Nephron (organoid): ENCODE results near the gene EWSR1.
"Not testable (repeated sequence)": the region's sequence is repeated elsewhere in the genome, so short reads cannot be mapped to it uniquely, and the experiment has no call there.

Experiments used
- H3K27ac Mint-ChIP-seq, 3 experiments: 2 replicates each; pipeline ENCODE4 v1.8.0; 2020; ENCODE audit warnings: mixed read lengths in 3 of 3, mild to moderate bottlenecking in 2 of 3, moderate library complexity in 1 of 3
- H3K27me3 Mint-ChIP-seq: 2 replicates; pipeline ENCODE4 v1.8.0; 2021; ENCODE audit warnings: low read depth, mild to moderate bottlenecking, moderate library complexity, mixed read lengths
- H3K36me3 Mint-ChIP-seq: 2 replicates; pipeline ENCODE4 v1.8.0; 2020; ENCODE audit warnings: low read depth, mixed read lengths
- H3K4me1 Mint-ChIP-seq: 2 replicates; pipeline ENCODE4 v1.8.0; 2020; ENCODE audit warnings: mixed read lengths
- H3K4me3 Mint-ChIP-seq, 3 experiments: 2 replicates each; pipeline ENCODE4 v1.8.0; 2020; ENCODE audit warnings: mild to moderate bottlenecking in 3 of 3, mixed read lengths in 3 of 3, moderate library complexity in 2 of 3
- H3K9me3 Mint-ChIP-seq: 2 replicates; pipeline ENCODE4 v1.8.0; 2020; ENCODE audit warnings: mixed read lengths
- CTCF ChIP-seq, 3 experiments: fragments of 200-600 bp; sonication (generic); IDR thresholded peaks; one replicate each; pipeline ENCODE4 v1.5.0; 2021; ENCODE audit warnings: antibody characterized with exemption in 3 of 3; ENCODE audit not compliant: unreplicated experiment in 3 of 3

The EWSR1 gene

GRCh38 chr22:29233277-29233877 lies 34.7 kb upstream of the EWSR1 start:
- Mint-ChIP-seq H3K4me3 (no peak overlapping the region), H3K36me3 (peaks cover 20% of the 10 kb centered on the region), H3K27me3 (peaks cover 4% of the 10 kb centered on the region), H3K9me3 (peaks cover 12% of the 10 kb centered on the region), H3K4me1 (no peaks in the 10 kb centered on the region), H3K27ac (no peak overlapping the region)
- TF ChIP-seq CTCF (IDR thresholded peaks at IDR 0.05; ENCODE audit: unreplicated experiment in 3 of 3), result no peak

- H3K27me3 Mint-ChIP-seq, H3K4me1 Mint-ChIP-seq, H3K4me3 Mint-ChIP-seq: not testable (repeated sequence)
- Mint-ChIP-seq H3K36me3 (peaks cover 64% of the 10 kb centered on the region), H3K27ac (peak overlapping the region; percentile 17 to 91 (median 50)), H3K9me3 (peaks cover 44% of the 10 kb centered on the region)
These were observed 27.6 kb upstream of the EWSR1 start for GRCh38 chr22:29240481-29240880.

- H3K27ac Mint-ChIP-seq, result no peak overlapping the region
- TF ChIP-seq CTCF (IDR thresholded peaks at IDR 0.05; ENCODE audit: unreplicated experiment in 3 of 3), result no peak
- peaks cover 58% of the 10 kb centered on the region for H3K36me3 Mint-ChIP-seq
- peaks cover 41% of the 10 kb centered on the region for H3K9me3 Mint-ChIP-seq
- H3K27me3 Mint-ChIP-seq, result peaks cover 5% of the 10 kb centered on the region
- H3K4me3 Mint-ChIP-seq, result no peak overlapping the region
- H3K4me1 Mint-ChIP-seq, result peaks cover 4% of the 10 kb centered on the region
These were observed 24.1 kb upstream of the EWSR1 start for GRCh38 chr22:29243874-29244446.

GRCh38 chr22:29244785-29245625 lies 23.1 kb upstream of the EWSR1 start:
- peak overlapping the region in 1 of 3 experiments; percentile 21 for H3K27ac Mint-ChIP-seq
- H3K9me3 Mint-ChIP-seq, result peaks cover 35% of the 10 kb centered on the region
- TF ChIP-seq CTCF (IDR thresholded peaks at IDR 0.05; ENCODE audit: unreplicated experiment in 3 of 3), result no peak
- H3K4me1 Mint-ChIP-seq, result peaks cover 4% of the 10 kb centered on the region
- H3K27me3 Mint-ChIP-seq, result peaks cover 5% of the 10 kb centered on the region
- no peak overlapping the region for H3K4me3 Mint-ChIP-seq
- H3K36me3 Mint-ChIP-seq, result peaks cover 48% of the 10 kb centered on the region

- peaks cover 5% of the 10 kb centered on the region for H3K27me3 Mint-ChIP-seq
- peaks cover 40% of the 10 kb centered on the region for H3K36me3 Mint-ChIP-seq
- peaks cover 4% of the 10 kb centered on the region for H3K4me1 Mint-ChIP-seq
- peak overlapping the region in 1 of 3 experiments; percentile 21 for H3K27ac Mint-ChIP-seq
- peaks cover 27% of the 10 kb centered on the region for H3K9me3 Mint-ChIP-seq
- peak; percentile 91 to 98 (median 98) for TF ChIP-seq CTCF (IDR thresholded peaks at IDR 0.05; ENCODE audit: unreplicated experiment in 3 of 3)
- H3K4me3 Mint-ChIP-seq, result no peak overlapping the region
These were observed 22.3 kb upstream of the EWSR1 start for GRCh38 chr22:29245626-29246385.

GRCh38 chr22:29247891-29248290 lies 20.2 kb upstream of the EWSR1 start:
- Mint-ChIP-seq H3K36me3 (peaks cover 19% of the 10 kb centered on the region), H3K9me3 (peaks cover 11% of the 10 kb centered on the region)
- not testable (repeated sequence) for H3K27ac Mint-ChIP-seq, H3K4me3 Mint-ChIP-seq, H3K27me3 Mint-ChIP-seq, H3K4me1 Mint-ChIP-seq
